HL-60/S4 treated with retinoic acid at 250 ng/mL for 4 days and 3 days (cell line): ENCODE measurements around the gene ZP1.

Experiments
- in situ Hi-C: fragments of 300-500 bp; cut with MboI; formaldehyde crosslinking; loops from 2 replicates; pipeline ENCODE4 v1.7.0; 2022; ENCODE audit warnings: low sequenced_read_pairs

ZP1 gene

GRCh38 chr11:60921777-60922335 is 54.5 kb downstream of the ZP1 start:
- in situ Hi-C loops = no loop called here

- in situ Hi-C loops = no loop called here
Measured at GRCh38 chr11:60922906-60923305, 55.6 kb downstream of the ZP1 start.

- in situ Hi-C loops = no loop called here
Measured at GRCh38 chr11:60923326-60923725, 56.0 kb downstream of the ZP1 start.

- in situ Hi-C loops = no loop called here
Measured at GRCh38 chr11:60923800-60924109, 56.4 kb downstream of the ZP1 start.

- in situ Hi-C loops = no loop called here
Measured at GRCh38 chr11:60924110-60924905, 57.0 kb downstream of the ZP1 start, which contains the start of gene TMEM132A. Gene TMEM132A, plus strand, starts transcription at chr11:60924460. Its CDS starts 174 bp downstream, at chr11:60924634.
